ENCODE results near the gene CSNK2A1.

The CSNK2A1 gene

DNA sequence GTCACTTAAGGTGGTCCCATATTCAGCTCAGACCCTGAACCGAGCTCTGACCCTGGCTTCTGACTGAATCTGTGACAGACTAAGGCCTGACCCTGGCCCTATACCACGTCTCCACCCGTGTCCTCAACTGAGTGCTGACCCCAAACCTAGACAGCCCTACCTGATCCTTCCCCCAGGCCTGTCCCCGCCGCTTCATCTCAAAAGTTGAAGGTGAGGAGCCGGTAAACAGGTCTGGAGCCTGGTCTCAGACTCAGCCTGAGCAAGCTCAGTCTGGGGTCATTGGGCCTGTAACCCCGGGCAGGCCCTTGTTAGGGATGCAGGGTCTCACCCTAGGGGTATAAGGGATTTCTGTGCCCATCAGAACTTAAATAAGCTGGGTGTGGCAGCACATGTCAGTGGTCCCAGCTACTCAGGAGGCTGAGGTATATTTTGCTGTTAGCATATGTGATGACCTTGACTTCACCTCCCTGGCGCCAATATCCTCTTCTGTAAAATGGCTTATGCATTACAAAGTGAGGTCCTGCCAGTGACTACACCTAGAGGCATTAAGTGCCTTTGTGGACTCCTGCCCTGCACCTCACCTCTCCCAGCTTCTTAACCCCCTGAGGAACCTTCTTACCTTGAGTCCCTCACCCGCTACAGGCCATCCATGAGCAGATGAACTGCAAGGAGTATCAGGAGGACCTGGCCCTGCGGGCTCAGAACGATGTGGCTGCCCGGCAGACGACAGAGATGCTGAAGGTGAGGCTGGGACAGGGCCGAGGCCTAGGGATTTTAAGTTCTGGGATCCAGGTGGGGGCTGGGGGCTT is 115.5 kb downstream of the CSNK2A1 start:
- DNase-seq = no peak

DNA sequence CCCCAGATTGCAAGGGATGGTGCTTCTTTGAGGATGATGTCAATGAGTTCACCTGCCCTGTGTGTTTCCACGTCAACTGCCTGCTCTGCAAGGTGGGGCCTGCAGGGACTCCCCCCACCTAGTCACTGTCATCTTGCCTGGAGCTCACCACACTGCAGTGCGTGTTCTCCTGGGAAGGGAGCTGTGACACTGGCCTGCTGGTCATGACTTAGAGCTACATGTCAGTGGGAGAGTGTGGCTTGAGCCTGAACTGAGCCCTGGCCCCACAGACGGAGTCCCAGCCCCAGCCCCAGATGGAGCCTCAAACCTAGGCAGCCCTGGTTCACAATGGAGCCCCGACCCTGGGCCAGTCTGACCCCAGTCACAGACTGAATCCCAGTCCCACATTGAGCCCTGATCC is 116.2 kb downstream of the CSNK2A1 start:
- no peak for DNase-seq

DNA sequence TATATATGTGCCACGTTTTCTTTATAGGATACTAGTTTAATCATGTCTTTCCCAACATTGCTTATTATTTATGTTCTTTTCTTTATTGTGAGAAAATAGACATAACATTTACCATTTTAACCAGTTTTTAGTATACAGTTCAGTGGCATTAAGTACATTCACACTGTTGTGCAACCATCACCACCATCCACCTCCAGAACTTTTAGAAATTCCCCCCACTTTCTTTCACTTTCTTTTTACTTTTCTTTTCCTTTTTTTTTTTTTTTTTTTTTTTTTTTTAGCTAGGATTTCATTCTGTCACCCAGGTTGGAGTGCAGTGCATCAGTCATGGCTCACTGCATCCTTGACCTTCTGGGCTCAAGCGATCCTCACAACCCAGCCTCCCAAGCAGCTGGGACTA is 117.0 kb downstream of the CSNK2A1 start:
- no peak for DNase-seq
